GM12878 (cell line): ENCODE results near the gene ASB4.

Source experiments
- ATF7 ChIP-seq: fragments of 450-650 bp; IDR thresholded peaks from 2 replicates; pipeline ENCODE4 v1.6.1; 2016; ENCODE audit warnings: low read depth, mild to moderate bottlenecking
- JUND ChIP-seq: IDR thresholded peaks from 2 replicates; pipeline ENCODE4 v1.6.1; 2012; ENCODE audit warnings: low read depth, mild to moderate bottlenecking, low read length, improper control_type of control experiment, moderate library complexity
- NFYB ChIP-seq: IDR thresholded peaks from 2 replicates; pipeline ENCODE4 v1.6.1; 2011; ENCODE audit warnings: low read depth, mild to moderate bottlenecking, low read length, improper control_type of control experiment, moderate library complexity; ENCODE audit not compliant: insufficient read depth
- SREBF1 ChIP-seq: IDR thresholded peaks from 2 replicates; pipeline ENCODE4 v1.6.1; 2012; ENCODE audit warnings: mild to moderate bottlenecking, low read length
- TCF3 ChIP-seq: IDR thresholded peaks from 2 replicates; pipeline ENCODE4 v1.6.1; 2012; ENCODE audit warnings: low read depth, mild to moderate bottlenecking, low read length, borderline replicate concordance; ENCODE audit not compliant: insufficient read depth

- TF ChIP-seq NFYB (no peak), TCF3 (no peak), JUND (no peak), ATF7 (no peak), SREBF1 (no peak)
Observed at GRCh38 chr7:95491201-95491600, 5.5 kb downstream of the ASB4 start.
